SK-N-SH (cell line): ENCODE data around the gene TMX2. TPM values are rescaled to one million over a fixed set of nuclear protein-coding genes. Genes with fewer than 3 reads are reported as not detected.

Source experiments
- CTCF ChIA-PET: fragments of 300-600, 350-600 bp; formaldehyde crosslinking; extraction: SDS; loops from one replicate; lab custom pipeline; 2021; lab: Yijun Ruan, JAX
- POLR2A ChIA-PET: fragments of 350-600 bp; sonication (Branson Sonifier 250); formaldehyde crosslinking; extraction: SDS; loops from one replicate; lab custom pipeline; 2020; ENCODE audit warnings: antibody characterized with exemption, inconsistent platforms; lab: Yijun Ruan, JAX
- DNase-seq: peaks from one replicate; pipeline ENCODE4 v3.0.0; 2012
- H2AFZ ChIP-seq: fragments of 200-600 bp; sonication (generic); 2 replicates; pipeline ENCODE4 v1.8.1; 2016; ENCODE audit warnings: antibody characterized with exemption, mild to moderate bottlenecking, low read depth
- H3F3A ChIP-seq: fragments of 200-600 bp; sonication (generic); replicated peaks from 2 replicates; pipeline ENCODE3; 2016; ENCODE audit warnings: antibody characterized with exemption, mild to moderate bottlenecking; ENCODE audit not compliant: insufficient read depth
- H3K27ac ChIP-seq, 2 experiments: fragments of 200-500 bp in 1 of 2; fragments of 200-600 bp in 1 of 2; sonication (Bioruptor generic) in 1 of 2; sonication (generic), shearing (Covaris generic) in 1 of 2; 2 replicates each; pipeline versions ENCODE4 v1.5.1 to v1.6.1; 2014 to 2016; ENCODE audit warnings: low read depth in 2 of 2, inconsistent platforms in 1 of 2, low read length in 1 of 2, mild to moderate bottlenecking in 1 of 2, mixed read lengths in 1 of 2
- H3K27me3 ChIP-seq: fragments of 200-600 bp; sonication (generic), shearing (Covaris generic); 2 replicates; pipeline ENCODE4 v1.6.1; 2016; ENCODE audit warnings: mixed run types; ENCODE audit not compliant: insufficient read depth
- H3K36me3 ChIP-seq, 2 experiments: fragments of 200-500 bp in 1 of 2; fragments of 200-600 bp in 1 of 2; sonication (Bioruptor generic) in 1 of 2; sonication (generic) in 1 of 2; replicated peaks in 1 of 2; 2 replicates each; pipeline versions ENCODE3 to v1.5.1; 2014 to 2016; ENCODE audit warnings: low read length in 1 of 2, mild to moderate bottlenecking in 1 of 2; ENCODE audit not compliant: insufficient read depth in 2 of 2, control insufficient read depth in 1 of 2
- H3K4me1 ChIP-seq, 2 experiments: fragments of 200-500 bp in 1 of 2; fragments of 200-600 bp in 1 of 2; sonication (Bioruptor generic) in 1 of 2; sonication (generic), shearing (Covaris generic) in 1 of 2; 2 replicates each; pipeline versions ENCODE4 v1.5.1 to v1.6.1; 2014 to 2016; ENCODE audit warnings: low read depth in 1 of 2, low read length in 1 of 2, mixed run types in 1 of 2; ENCODE audit not compliant: insufficient read depth in 2 of 2, control insufficient read depth in 1 of 2
- H3K4me2 ChIP-seq: fragments of 200-600 bp; sonication (generic), shearing (Covaris generic); 2 replicates; pipeline ENCODE4 v1.6.1; 2017; ENCODE audit warnings: mixed run types
- H3K4me3 ChIP-seq, 2 experiments: fragments of 200-500 bp in 1 of 2; fragments of 200-600 bp in 1 of 2; sonication (Bioruptor generic) in 1 of 2; sonication (generic), shearing (Covaris generic) in 1 of 2; 2 replicates each; pipeline versions ENCODE4 v1.5.1 to v1.8.1; 2014 to 2016; ENCODE audit warnings: low read depth in 2 of 2, inconsistent platforms in 1 of 2, low read length in 1 of 2, mild to moderate bottlenecking in 1 of 2, mixed read lengths in 1 of 2, moderate library complexity in 1 of 2
- H3K79me2 ChIP-seq: fragments of 200-600 bp; sonication (generic); 2 replicates; pipeline ENCODE4 v1.8.1; 2017; ENCODE audit warnings: mild to moderate bottlenecking; ENCODE audit not compliant: insufficient read depth
- H3K9ac ChIP-seq: fragments of 200-600 bp; sonication (generic); 2 replicates; pipeline ENCODE4 v1.6.1; 2017; ENCODE audit warnings: mixed run types
- H3K9me2 ChIP-seq: fragments of 200-600 bp; sonication (generic); 2 replicates; pipeline ENCODE4 v1.6.1; 2017; ENCODE audit warnings: mixed run types
- H3K9me3 ChIP-seq: fragments of 200-600 bp; sonication (generic); 2 replicates; pipeline ENCODE4 v1.6.1; 2017; ENCODE audit warnings: mixed run types, mild to moderate bottlenecking, moderate library complexity
- H4K20me1 ChIP-seq: fragments of 200-600 bp; sonication (generic); 2 replicates; pipeline ENCODE4 v1.6.1; 2017; ENCODE audit warnings: mild to moderate bottlenecking, mixed run types; ENCODE audit not compliant: insufficient read depth
- ELF1 ChIP-seq: IDR thresholded peaks from 2 replicates; pipeline ENCODE4 v1.4.0; 2012
- EZH2phosphoT487 ChIP-seq: fragments of 200-600 bp; sonication (generic); IDR thresholded peaks from 2 replicates; pipeline ENCODE4 v1.6.1; 2017; ENCODE audit warnings: low read depth, mixed run types, mild to moderate bottlenecking, antibody characterized with exemption, moderate library complexity, borderline replicate concordance
- FOXJ3 ChIP-seq: sonication (generic); formaldehyde crosslinking; IDR thresholded peaks from 2 replicates; pipeline ENCODE4 v1.5.1; 2020; ENCODE audit warnings: mild to moderate bottlenecking, missing genetic modification reagents
- GATA2 ChIP-seq: sonication (generic); formaldehyde crosslinking; IDR thresholded peaks from 2 replicates; pipeline ENCODE4 v1.5.0; 2020; ENCODE audit warnings: mild to moderate bottlenecking, missing genetic modification reagents
- NFIC ChIP-seq: IDR thresholded peaks from 2 replicates; pipeline ENCODE4 v1.4.0; 2012; ENCODE audit warnings: borderline replicate concordance
- PBX3 ChIP-seq: IDR thresholded peaks from 2 replicates; pipeline ENCODE4; 2012
- RCOR1 ChIP-seq: fragments of 150-350 bp; IDR thresholded peaks from 2 replicates; pipeline ENCODE4 v1.6.1; 2017; ENCODE audit warnings: antibody characterized with exemption, low read length
- SIN3A ChIP-seq: IDR thresholded peaks from 2 replicates; pipeline ENCODE4 v1.6.1; 2012; ENCODE audit warnings: low read depth, mild to moderate bottlenecking, low read length, moderate library complexity, borderline replicate concordance
- TAF1 ChIP-seq: IDR thresholded peaks from 2 replicates; pipeline ENCODE4 v1.6.1; 2012; ENCODE audit warnings: low read depth, mild to moderate bottlenecking, low read length, moderate library complexity, borderline replicate concordance
- TEAD4 ChIP-seq: IDR thresholded peaks from 2 replicates; pipeline ENCODE4 v1.4.0; 2012; ENCODE audit warnings: mild to moderate bottlenecking, borderline replicate concordance; ENCODE audit not compliant: insufficient read depth
- YY1 ChIP-seq: IDR thresholded peaks from 2 replicates; pipeline ENCODE4 v1.4.0; 2012; ENCODE audit warnings: low read depth, mild to moderate bottlenecking
- WGBS: methylation state at CpG from one replicate; pipeline ENCODE4 v1.1.6; 2017; ENCODE audit warnings: low lambda C conversion rate; 5-methylcytosine and 5-hydroxymethylcytosine counted together
- polyA plus RNA-seq, 3 experiments: library from polyadenylated mRNA; depleted of rRNA; stranded (reverse); fragments of >200 nt; gene quantifications; 2 replicates each; pipeline ENCODE4 v1.2.3, GENCODE V29; 2012
- TF ChIP-seq, protein P1 (sequence below): fragments of 150-350 bp; IDR thresholded peaks from 2 replicates; pipeline ENCODE4 v1.6.1; 2017; ENCODE audit warnings: antibody characterized with exemption, low read length, low read depth, borderline replicate concordance
- TF ChIP-seq, protein P2 (sequence below): IDR thresholded peaks from 2 replicates; pipeline ENCODE4 v1.4.0; 2012; ENCODE audit warnings: low read depth, borderline replicate concordance

TMX2 gene
- polyA plus RNA-seq, 1 of the 3 experiments (the other 2 are of a cell fraction) = 88.6 TPM

DNA sequence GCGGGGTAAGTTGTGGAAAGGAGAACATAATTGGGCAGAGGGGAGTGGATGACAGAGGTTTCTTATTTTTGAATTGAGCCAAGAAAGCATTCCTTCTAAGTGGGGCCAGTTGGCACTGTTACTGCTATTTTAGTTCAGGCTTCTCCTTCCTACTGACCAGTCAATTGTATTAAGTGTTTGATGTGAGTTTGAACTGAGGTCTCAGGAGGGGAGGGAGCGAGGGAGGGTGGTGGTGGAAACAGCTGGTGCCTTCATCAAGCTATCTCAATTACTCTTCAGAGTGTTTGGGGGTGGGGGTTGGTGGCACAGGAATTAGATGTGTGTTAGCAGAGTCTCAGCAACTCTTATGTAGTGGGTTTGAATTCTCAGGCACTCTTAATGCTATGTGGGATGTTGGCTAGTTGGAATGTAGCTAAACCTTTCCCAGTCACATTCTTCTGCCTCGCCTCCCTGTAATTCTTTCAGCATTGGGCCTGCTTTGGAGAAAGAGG is 63.7 kb downstream of the TMX2 start:
- 90% methylated on average over 3 of the region's 3 CpGs for WGBS
- Histone ChIP-seq H3K9me3 (no peaks in the 10 kb centered on the region), H3K27me3 (no peaks in the 10 kb centered on the region), H3K79me2 (peaks cover 95% of the 10 kb centered on the region), H4K20me1 (peaks cover 79% of the 10 kb centered on the region), H3K4me2 (0 out of 2 replicates have a peak overlapping the region, but pooled peaks have one; percentile 5), H3F3A (peaks cover 19% of the 10 kb centered on the region), H3K9me2 (no peaks in the 10 kb centered on the region), H3K4me3 (no peak overlapping the region), H3K36me3 (peaks cover 0 to 4% of the 10 kb centered on the region in 2 experiments), H2AFZ (no peak overlapping the region), H3K9ac (no peak overlapping the region), H3K4me1 (peaks cover 35 to 53% of the 10 kb centered on the region in 2 experiments), H3K27ac (peak overlapping the region; percentile 63 to 89; a peak in 3 of 4 replicates)
- no peak for DNase-seq
- CTCF ChIA-PET = interaction anchor here (0.7 to 7.6 kb wide), 4 partner anchors 11 to 25 kb away, joined by 3 to 43 read pairs (median 5); no protein-coding TSS in a partner anchor
- POLR2A ChIA-PET = interaction anchor here (0.9 kb wide), 1 partner anchor 12 kb away, joined by 3 read pairs; no protein-coding TSS in a partner anchor
- TF ChIP-seq YY1 (no peak), RCOR1 (no peak), FOXJ3 (no peak), TEAD4 (no peak), ELF1 (no peak), EZH2phosphoT487 (no peak), NFIC (no peak), SIN3A (no peak), TAF1 (no peak), GATA2 (no peak)
- TF ChIP-seq, protein P1, sequence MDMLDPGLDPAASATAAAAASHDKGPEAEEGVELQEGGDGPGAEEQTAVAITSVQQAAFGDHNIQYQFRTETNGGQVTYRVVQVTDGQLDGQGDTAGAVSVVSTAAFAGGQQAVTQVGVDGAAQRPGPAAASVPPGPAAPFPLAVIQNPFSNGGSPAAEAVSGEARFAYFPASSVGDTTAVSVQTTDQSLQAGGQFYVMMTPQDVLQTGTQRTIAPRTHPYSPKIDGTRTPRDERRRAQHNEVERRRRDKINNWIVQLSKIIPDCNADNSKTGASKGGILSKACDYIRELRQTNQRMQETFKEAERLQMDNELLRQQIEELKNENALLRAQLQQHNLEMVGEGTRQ = no peak
- TF ChIP-seq, protein P2, sequence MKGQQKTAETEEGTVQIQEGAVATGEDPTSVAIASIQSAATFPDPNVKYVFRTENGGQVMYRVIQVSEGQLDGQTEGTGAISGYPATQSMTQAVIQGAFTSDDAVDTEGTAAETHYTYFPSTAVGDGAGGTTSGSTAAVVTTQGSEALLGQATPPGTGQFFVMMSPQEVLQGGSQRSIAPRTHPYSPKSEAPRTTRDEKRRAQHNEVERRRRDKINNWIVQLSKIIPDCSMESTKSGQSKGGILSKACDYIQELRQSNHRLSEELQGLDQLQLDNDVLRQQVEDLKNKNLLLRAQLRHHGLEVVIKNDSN = no peak

DNA sequence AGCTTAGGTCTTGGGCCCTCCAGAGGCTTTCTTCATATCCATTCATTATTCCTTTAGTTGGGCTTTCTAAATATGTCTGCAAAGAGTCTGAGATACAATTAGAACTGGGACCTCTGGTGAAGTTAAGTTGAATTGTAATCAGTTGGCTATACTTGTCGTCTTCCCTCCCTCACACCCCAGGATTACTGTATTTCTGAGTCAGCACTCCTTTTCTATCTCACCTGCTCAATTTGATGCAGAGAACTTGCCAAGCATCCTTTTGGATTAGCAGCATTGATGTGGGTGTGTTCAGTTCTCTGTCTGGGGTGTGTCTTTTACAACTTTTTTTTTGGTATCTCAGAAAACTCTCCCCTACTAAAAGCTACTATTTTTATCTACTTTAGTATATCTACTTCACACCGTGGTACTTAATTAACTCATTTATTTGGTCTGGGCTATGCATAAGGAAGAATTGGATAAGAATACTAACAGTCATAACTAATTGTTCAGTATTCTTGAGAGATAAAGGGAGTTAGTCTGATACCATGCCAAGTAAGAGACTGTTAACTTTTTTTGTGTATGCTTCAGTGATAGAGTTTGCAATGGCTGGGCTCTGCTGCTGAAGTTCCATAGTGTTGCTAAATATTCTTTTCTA is 64.3 kb downstream of the TMX2 start:
- H3K4me2 ChIP-seq = peak overlapping the region; percentile 76; the same call in 1 of the 2 replicates

More for the DNA sequence above, 64.3 kb downstream of the TMX2 start:
- no peak for DNase-seq
- H3K36me3 ChIP-seq = peaks cover 0 to 4% of the 10 kb centered on the region in 2 experiments
- H3K4me1 ChIP-seq = peaks cover 35 to 53% of the 10 kb centered on the region in 2 experiments
- peaks cover 73% of the 10 kb centered on the region for H4K20me1 ChIP-seq
- POLR2A ChIA-PET = interaction anchor here (0.9 kb wide), 1 partner anchor 12 kb away, joined by 3 read pairs; no protein-coding TSS in a partner anchor
- CTCF ChIA-PET = interaction anchor here (1.5 to 7.6 kb wide), 2 partner anchors 14 to 24 kb away, joined by 3 to 43 read pairs; no protein-coding TSS in a partner anchor
- no peak overlapping the region for H2AFZ ChIP-seq
- no peaks in the 10 kb centered on the region for H3K9me2 ChIP-seq
- no peaks in the 10 kb centered on the region for H3K9me3 ChIP-seq
- H3K27me3 ChIP-seq = no peaks in the 10 kb centered on the region
- WGBS = 80% methylated on average over 2 of the region's 2 CpGs
- peaks cover 19% of the 10 kb centered on the region for H3F3A ChIP-seq
- peak overlapping the region; percentile 63 to 89; a peak in 3 of 4 replicates for H3K27ac ChIP-seq
- H3K4me3 ChIP-seq = no peak overlapping the region
- H3K79me2 ChIP-seq = peaks cover 95% of the 10 kb centered on the region
- no peak for TF ChIP-seq PBX3
- no peak overlapping the region for H3K9ac ChIP-seq
